ENCODE results near the gene AKAP6.

DNA sequence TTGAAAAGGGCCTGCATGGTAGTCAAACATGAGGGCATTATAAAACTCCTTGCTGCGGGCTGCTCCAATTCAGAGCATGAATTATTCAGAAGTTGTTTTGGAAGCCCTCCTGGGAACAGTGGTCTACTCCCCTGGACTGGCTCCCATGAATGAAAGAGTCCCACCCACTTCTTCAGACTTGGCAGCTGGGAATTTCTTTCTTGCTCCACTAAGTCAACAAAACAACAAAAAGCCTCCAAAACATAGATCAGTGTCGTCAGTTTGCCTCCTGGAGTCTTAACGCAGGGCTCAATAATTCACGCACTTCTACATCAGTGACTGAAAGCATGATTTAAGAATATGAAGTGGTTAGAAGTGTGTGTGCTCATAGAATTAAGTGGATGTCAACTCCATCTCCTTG, 37.9 kb downstream of the AKAP6 start:
- TF ChIP-seq CTCF (IDR thresholded peaks at IDR 0.05; ENCODE audit: low read depth, low read length, poor library complexity, severe bottlenecking) = no peak
- TF ChIP-seq EZH2phosphoT487 (IDR thresholded peaks at IDR 0.05; ENCODE audit: borderline replicate concordance, low read length) = no peak
